Uterus (tissue), 4 donors: ENCODE data around the gene SLC6A8. TPM values are rescaled to one million over a fixed set of nuclear protein-coding genes. Genes with fewer than 3 reads are reported as not detected.
"Not testable (repeated sequence)": the region's sequence is repeated elsewhere in the genome, so short reads cannot be mapped to it uniquely, and the experiment has no call there.

Experiments
- DNase-seq, 2 donors: peaks; one replicate each; pipeline ENCODE4 v3.0.0-alpha.2; 2019 to 2020
- H3K27ac ChIP-seq, 2 donors: fragments of 200-600 bp; sonication (generic); 1 replicate in 1 of 2; 2 replicates in 1 of 2; pipeline ENCODE4 v1.5.1; 2016 to 2018
- H3K27me3 ChIP-seq, 2 donors: fragments of 200-600 bp; sonication (generic); one replicate each; pipeline ENCODE4 v1.5.1; 2018 to 2019; ENCODE audit warnings: control low read depth in 1 of 2
- H3K36me3 ChIP-seq, 2 donors: fragments of 200-600 bp; sonication (generic); one replicate each; pipeline ENCODE4 v1.5.1; 2019; ENCODE audit warnings: control low read depth in 1 of 2
- H3K4me1 ChIP-seq, 2 donors: fragments of 200-600 bp; sonication (generic); one replicate each; pipeline ENCODE4 v1.5.1; 2018 to 2019; ENCODE audit warnings: control low read depth in 1 of 2
- H3K4me3 ChIP-seq, 2 donors: fragments of 200-600 bp; sonication (generic); 1 replicate in 1 of 2; 2 replicates in 1 of 2; pipeline ENCODE4 v1.5.1; 2018 to 2019; ENCODE audit warnings: mild to moderate bottlenecking in 1 of 2
- H3K9me3 ChIP-seq, 2 donors: fragments of 200-600 bp; sonication (generic); one replicate each; pipeline ENCODE4 v1.5.1; 2019; ENCODE audit warnings: control low read depth in 1 of 2
- CTCF ChIP-seq, 4 experiments: fragments of 200-600 bp in 2 of 4; fragments of 450-650 bp in 2 of 4; sonication (generic) in 2 of 4; IDR thresholded peaks; one replicate each; pipeline ENCODE4 v1.5.1; 2016 to 2019; ENCODE audit warnings: antibody characterized with exemption in 4 of 4, mild to moderate bottlenecking in 2 of 4, moderate library complexity in 1 of 4
- POLR2A ChIP-seq, 2 donors: fragments of 450-650 bp; IDR thresholded peaks; one replicate each; pipeline ENCODE4 v1.6.1; 2016; ENCODE audit warnings: antibody characterized with exemption in 2 of 2, mild to moderate bottlenecking in 1 of 2, moderate library complexity in 1 of 2
- intact Hi-C: fragments of 100-400 bp; cut with DNase I; formaldehyde crosslinking; loops from one replicate; pipeline ENCODE4 v1.15.1; 2023; ENCODE audit warnings: low total_unique reads
- total RNA-seq, 4 donors: library from RNA; depleted of rRNA in 3 of 4; stranded (reverse); fragments of >200 nt in 3 of 4; gene quantifications; one replicate each; pipeline versions ENCODE4 v1.1.0 to v1.2.4, GENCODE V29; 2014 to 2023
- donor health status: DM: yes; HTN: yes; CAD: no.

Gene SLC6A8
- total RNA-seq, 4 donors from 2014 or later = 4.7 to 40.3 (median 11.2) TPM

- H3K4me1 ChIP-seq = peaks cover 0 to 4% of the 10 kb centered on the region in 2 donors
- TF ChIP-seq POLR2A (IDR thresholded peaks at IDR 0.05) (no peak), CTCF (IDR thresholded peaks at IDR 0.05) (no peak)
- peak in 1 of 2 donors; percentile 36 for DNase-seq
These were observed 39.6 kb downstream of the SLC6A8 start for GRCh38 chrX:153727123-153727931.

GRCh38 chrX:153728095-153728494 lies 40.4 kb downstream of the SLC6A8 start:
- DNase-seq = no peak
- Histone ChIP-seq H3K4me3 (no peak overlapping the region), H3K4me1 (peaks cover 0 to 4% of the 10 kb centered on the region in 2 donors), H3K27me3 (no peaks in the 10 kb centered on the region), H3K9me3 (no peaks in the 10 kb centered on the region), H3K36me3 (no peaks in the 10 kb centered on the region), H3K27ac (peak overlapping the region in 1 of 2 donors; percentile 91)
- TF ChIP-seq CTCF (IDR thresholded peaks at IDR 0.05) (no peak), POLR2A (IDR thresholded peaks at IDR 0.05) (no peak)
- intact Hi-C loops = no loop called here

More at GRCh38 chrX:153727123-153727931, 39.6 kb downstream of the SLC6A8 start:
- peak overlapping the region; percentile 5 to 21 for H3K4me3 ChIP-seq
- no peaks in the 10 kb centered on the region for H3K9me3 ChIP-seq
- H3K36me3 ChIP-seq = no peaks in the 10 kb centered on the region
- intact Hi-C loops = no loop called here
- H3K27me3 ChIP-seq = no peaks in the 10 kb centered on the region
- H3K27ac ChIP-seq = peak overlapping the region; percentile 81 to 91

- TF ChIP-seq POLR2A (IDR thresholded peaks at IDR 0.05) = no peak
These were observed 41.4 kb downstream of the SLC6A8 start for GRCh38 chrX:153728951-153729631.

GRCh38 chrX:153730115-153730514 lies 42.4 kb downstream of the SLC6A8 start:
- DNase-seq, H3K4me1 ChIP-seq, H3K36me3 ChIP-seq, H3K4me3 ChIP-seq, H3K9me3 ChIP-seq, H3K27me3 ChIP-seq, H3K27ac ChIP-seq, intact Hi-C loops: not testable (repeated sequence)

More at GRCh38 chrX:153728951-153729631, 41.4 kb downstream of the SLC6A8 start:
- Histone ChIP-seq H3K9me3 (no peaks in the 10 kb centered on the region), H3K27ac (no peak overlapping the region), H3K36me3 (no peaks in the 10 kb centered on the region), H3K4me3 (no peak overlapping the region), H3K27me3 (no peaks in the 10 kb centered on the region), H3K4me1 (peaks cover 0 to 4% of the 10 kb centered on the region in 2 donors)
- no peak for DNase-seq
- intact Hi-C loops = no loop called here

GRCh38 chrX:153731117-153731844 lies 43.6 kb downstream of the SLC6A8 start:
- Histone ChIP-seq H3K36me3 (no peaks in the 10 kb centered on the region), H3K9me3 (no peaks in the 10 kb centered on the region), H3K27ac (no peak overlapping the region), H3K27me3 (no peaks in the 10 kb centered on the region), H3K4me3 (no peak overlapping the region), H3K4me1 (peaks cover 0 to 4% of the 10 kb centered on the region in 2 donors)
- DNase-seq = no peak
- no peak for TF ChIP-seq POLR2A (IDR thresholded peaks at IDR 0.05)
- TF ChIP-seq CTCF (IDR thresholded peaks at IDR 0.05) = no peak
- intact Hi-C loops = no loop called here
